ENCODE results near the gene TMEM258. TPM values are rescaled to one million over a fixed set of nuclear protein-coding genes. Genes with fewer than 3 reads are reported as not detected.

TMEM258 gene
- total and polyA plus RNA-seq, 9 of the 15 experiments (the other 6 are each of a cell fraction or from before 2014, with no cell fraction given), result 97.2 to 856 (median 231) TPM

DNA sequence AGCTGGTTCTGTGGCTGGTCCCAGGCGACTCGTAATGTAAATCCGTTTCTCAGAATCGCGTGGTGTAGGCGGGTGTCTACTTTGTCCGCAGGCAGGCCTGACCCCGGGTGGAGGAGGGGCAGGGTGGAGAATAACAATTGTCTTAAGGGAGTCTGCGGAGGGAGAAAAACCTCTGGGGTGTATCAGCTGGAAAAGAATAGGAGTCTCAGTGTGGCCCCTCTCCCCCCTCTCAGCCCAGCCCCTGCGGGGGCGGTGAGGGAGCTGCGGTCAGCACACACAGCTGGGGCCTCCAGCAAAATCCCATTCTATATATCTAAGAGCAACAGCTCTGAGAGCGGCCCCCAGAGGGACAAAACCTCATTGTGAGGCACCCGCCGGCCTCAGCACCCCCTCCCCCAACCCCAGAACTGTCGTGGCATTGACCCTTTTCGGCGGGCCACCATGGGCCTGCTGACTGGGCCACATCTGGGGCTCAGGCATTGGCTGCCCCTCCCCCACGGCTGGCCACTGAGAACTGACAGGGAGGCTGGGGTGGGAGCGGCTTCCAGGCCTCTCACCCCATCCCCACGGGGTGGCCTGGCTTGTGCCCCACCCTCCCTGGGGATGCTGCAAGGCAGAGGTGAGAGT is 42.7 kb downstream of the TMEM258 start (continued):
- TF ChIP-seq, protein P1, sequence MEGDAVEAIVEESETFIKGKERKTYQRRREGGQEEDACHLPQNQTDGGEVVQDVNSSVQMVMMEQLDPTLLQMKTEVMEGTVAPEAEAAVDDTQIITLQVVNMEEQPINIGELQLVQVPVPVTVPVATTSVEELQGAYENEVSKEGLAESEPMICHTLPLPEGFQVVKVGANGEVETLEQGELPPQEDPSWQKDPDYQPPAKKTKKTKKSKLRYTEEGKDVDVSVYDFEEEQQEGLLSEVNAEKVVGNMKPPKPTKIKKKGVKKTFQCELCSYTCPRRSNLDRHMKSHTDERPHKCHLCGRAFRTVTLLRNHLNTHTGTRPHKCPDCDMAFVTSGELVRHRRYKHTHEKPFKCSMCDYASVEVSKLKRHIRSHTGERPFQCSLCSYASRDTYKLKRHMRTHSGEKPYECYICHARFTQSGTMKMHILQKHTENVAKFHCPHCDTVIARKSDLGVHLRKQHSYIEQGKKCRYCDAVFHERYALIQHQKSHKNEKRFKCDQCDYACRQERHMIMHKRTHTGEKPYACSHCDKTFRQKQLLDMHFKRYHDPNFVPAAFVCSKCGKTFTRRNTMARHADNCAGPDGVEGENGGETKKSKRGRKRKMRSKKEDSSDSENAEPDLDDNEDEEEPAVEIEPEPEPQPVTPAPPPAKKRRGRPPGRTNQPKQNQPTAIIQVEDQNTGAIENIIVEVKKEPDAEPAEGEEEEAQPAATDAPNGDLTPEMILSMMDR (IDR thresholded peaks at IDR 0.05 in 2 of 3, conservative IDR thresholded peaks at IDR 0.05 in 1 of 3; ENCODE audit: insufficient read depth in 2 of 3, low read depth in 1 of 3, low read length in 3 of 3), result peak in 2 of 3 experiments; percentile 22 to 29; a peak in 2 of 6 replicates
- TF ChIP-seq ZNF785 (CRISPR knock-in tag; IDR thresholded peaks at IDR 0.05), result no peak
- TF ChIP-seq NEUROD1 (IDR thresholded peaks at IDR 0.05; ENCODE audit: borderline replicate concordance, low read depth, low read length, partially characterized antibody), result peak; percentile 11
- TF ChIP-seq MAZ (CRISPR knock-in tag; conservative IDR thresholded peaks at IDR 0.05 in 1 of 2, IDR thresholded peaks at IDR 0.05 in 1 of 2), result peak; percentile 93 to 97
- no peak for TF ChIP-seq COPS2 (conservative IDR thresholded peaks at IDR 0.05)
- TF ChIP-seq, protein P2, sequence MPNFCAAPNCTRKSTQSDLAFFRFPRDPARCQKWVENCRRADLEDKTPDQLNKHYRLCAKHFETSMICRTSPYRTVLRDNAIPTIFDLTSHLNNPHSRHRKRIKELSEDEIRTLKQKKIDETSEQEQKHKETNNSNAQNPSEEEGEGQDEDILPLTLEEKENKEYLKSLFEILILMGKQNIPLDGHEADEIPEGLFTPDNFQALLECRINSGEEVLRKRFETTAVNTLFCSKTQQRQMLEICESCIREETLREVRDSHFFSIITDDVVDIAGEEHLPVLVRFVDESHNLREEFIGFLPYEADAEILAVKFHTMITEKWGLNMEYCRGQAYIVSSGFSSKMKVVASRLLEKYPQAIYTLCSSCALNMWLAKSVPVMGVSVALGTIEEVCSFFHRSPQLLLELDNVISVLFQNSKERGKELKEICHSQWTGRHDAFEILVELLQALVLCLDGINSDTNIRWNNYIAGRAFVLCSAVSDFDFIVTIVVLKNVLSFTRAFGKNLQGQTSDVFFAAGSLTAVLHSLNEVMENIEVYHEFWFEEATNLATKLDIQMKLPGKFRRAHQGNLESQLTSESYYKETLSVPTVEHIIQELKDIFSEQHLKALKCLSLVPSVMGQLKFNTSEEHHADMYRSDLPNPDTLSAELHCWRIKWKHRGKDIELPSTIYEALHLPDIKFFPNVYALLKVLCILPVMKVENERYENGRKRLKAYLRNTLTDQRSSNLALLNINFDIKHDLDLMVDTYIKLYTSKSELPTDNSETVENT (CRISPR knock-in tag; IDR thresholded peaks at IDR 0.05), result no peak
- no peak for TF ChIP-seq SMAD3 (CRISPR knock-in tag; conservative IDR thresholded peaks at IDR 0.05)
- no peak for TF ChIP-seq ZEB2 (IDR thresholded peaks at IDR 0.05)
- TF ChIP-seq, protein P3, sequence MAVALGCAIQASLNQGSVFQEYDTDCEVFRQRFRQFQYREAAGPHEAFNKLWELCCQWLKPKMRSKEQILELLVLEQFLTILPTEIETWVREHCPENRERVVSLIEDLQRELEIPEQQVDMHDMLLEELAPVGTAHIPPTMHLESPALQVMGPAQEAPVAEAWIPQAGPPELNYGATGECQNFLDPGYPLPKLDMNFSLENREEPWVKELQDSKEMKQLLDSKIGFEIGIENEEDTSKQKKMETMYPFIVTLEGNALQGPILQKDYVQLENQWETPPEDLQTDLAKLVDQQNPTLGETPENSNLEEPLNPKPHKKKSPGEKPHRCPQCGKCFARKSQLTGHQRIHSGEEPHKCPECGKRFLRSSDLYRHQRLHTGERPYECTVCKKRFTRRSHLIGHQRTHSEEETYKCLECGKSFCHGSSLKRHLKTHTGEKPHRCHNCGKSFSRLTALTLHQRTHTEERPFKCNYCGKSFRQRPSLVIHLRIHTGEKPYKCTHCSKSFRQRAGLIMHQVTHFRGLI (CRISPR knock-in tag; IDR thresholded peaks at IDR 0.05), result no peak
- TF ChIP-seq KDM5B (IDR thresholded peaks at IDR 0.05; ENCODE audit: insufficient replicate concordance, low read depth, low read length), result no peak
- TF ChIP-seq SRSF1 (IDR thresholded peaks at IDR 0.05; ENCODE audit: low read depth, low read length), result no peak
- no peak for TF ChIP-seq ELF2 (CRISPR knock-in tag; IDR thresholded peaks at IDR 0.05)
- TF ChIP-seq NCOA2 (IDR thresholded peaks at IDR 0.05; ENCODE audit: partially characterized antibody in 2 of 2), result no peak
- TF ChIP-seq, protein P4, sequence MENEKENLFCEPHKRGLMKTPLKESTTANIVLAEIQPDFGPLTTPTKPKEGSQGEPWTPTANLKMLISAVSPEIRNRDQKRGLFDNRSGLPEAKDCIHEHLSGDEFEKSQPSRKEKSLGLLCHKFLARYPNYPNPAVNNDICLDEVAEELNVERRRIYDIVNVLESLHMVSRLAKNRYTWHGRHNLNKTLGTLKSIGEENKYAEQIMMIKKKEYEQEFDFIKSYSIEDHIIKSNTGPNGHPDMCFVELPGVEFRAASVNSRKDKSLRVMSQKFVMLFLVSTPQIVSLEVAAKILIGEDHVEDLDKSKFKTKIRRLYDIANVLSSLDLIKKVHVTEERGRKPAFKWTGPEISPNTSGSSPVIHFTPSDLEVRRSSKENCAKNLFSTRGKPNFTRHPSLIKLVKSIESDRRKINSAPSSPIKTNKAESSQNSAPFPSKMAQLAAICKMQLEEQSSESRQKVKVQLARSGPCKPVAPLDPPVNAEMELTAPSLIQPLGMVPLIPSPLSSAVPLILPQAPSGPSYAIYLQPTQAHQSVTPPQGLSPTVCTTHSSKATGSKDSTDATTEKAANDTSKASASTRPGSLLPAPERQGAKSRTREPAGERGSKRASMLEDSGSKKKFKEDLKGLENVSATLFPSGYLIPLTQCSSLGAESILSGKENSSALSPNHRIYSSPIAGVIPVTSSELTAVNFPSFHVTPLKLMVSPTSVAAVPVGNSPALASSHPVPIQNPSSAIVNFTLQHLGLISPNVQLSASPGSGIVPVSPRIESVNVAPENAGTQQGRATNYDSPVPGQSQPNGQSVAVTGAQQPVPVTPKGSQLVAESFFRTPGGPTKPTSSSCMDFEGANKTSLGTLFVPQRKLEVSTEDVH (IDR thresholded peaks at IDR 0.05; ENCODE audit: low read depth, partially characterized antibody), result no peak
- TF ChIP-seq, protein P5, sequence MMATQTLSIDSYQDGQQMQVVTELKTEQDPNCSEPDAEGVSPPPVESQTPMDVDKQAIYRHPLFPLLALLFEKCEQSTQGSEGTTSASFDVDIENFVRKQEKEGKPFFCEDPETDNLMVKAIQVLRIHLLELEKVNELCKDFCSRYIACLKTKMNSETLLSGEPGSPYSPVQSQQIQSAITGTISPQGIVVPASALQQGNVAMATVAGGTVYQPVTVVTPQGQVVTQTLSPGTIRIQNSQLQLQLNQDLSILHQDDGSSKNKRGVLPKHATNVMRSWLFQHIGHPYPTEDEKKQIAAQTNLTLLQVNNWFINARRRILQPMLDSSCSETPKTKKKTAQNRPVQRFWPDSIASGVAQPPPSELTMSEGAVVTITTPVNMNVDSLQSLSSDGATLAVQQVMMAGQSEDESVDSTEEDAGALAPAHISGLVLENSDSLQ (IDR thresholded peaks at IDR 0.05), result peak; percentile 34; the same call in 1 of the 2 replicates
- no peak for TF ChIP-seq ZNF311 (CRISPR knock-in tag; IDR thresholded peaks at IDR 0.05)

All from K562 (cell line).